Right lobe of liver (tissue), 6 donors: ENCODE data around the gene AZGP1. TPM values are rescaled to one million over a fixed set of nuclear protein-coding genes. Genes with fewer than 3 reads are reported as not detected.

ENCODE experiments used
- ATAC-seq, 4 donors: fragments of 200-7000 bp; cut with Tn5 transposase; one replicate each; pipeline ENCODE4 v1.9.1; 2020; ENCODE audit warnings: mild to moderate bottlenecking in 4 of 4, moderate library complexity in 4 of 4
- DNase-seq, 3 donors: peaks; one replicate each; pipeline ENCODE4 v3.0.0-alpha.2; 2020
- H3K27ac ChIP-seq, 3 donors: fragments of 200-600 bp; one replicate each; pipeline ENCODE4 v1.8.0; 2022
- H3K27me3 ChIP-seq, 2 donors: fragments of 200-600 bp; one replicate each; pipeline ENCODE4 v1.8.0; 2022
- H3K36me3 ChIP-seq, 4 donors: fragments of 200-600 bp; sonication (generic) in 1 of 4; one replicate each; pipeline versions ENCODE4 v1.5.1 to v1.8.0; 2017 to 2022; ENCODE audit warnings: control low read depth in 1 of 4
- H3K4me1 ChIP-seq, 4 donors: fragments of 200-600 bp; sonication (generic) in 1 of 4; one replicate each; pipeline versions ENCODE4 v1.5.1 to v1.8.0; 2017 to 2022; ENCODE audit warnings: control low read depth in 1 of 4
- H3K4me3 ChIP-seq, 3 donors: fragments of 200-600 bp; one replicate each; pipeline ENCODE4 v1.8.0; 2022
- H3K9me3 ChIP-seq, 4 donors: fragments of 200-600 bp; sonication (generic) in 1 of 4; one replicate each; pipeline versions ENCODE4 v1.5.1 to v1.8.0; 2017 to 2022; ENCODE audit warnings: control low read depth in 1 of 4
- CTCF ChIP-seq, 4 donors: fragments of 200-600 bp in 3 of 4; fragments of 450-650 bp in 1 of 4; IDR thresholded peaks; one replicate each; pipeline versions ENCODE4 v1.5.1 to v1.8.0; 2016 to 2022; ENCODE audit warnings: antibody characterized with exemption in 4 of 4, mild to moderate bottlenecking in 2 of 4
- POLR2A ChIP-seq: fragments of 450-650 bp; IDR thresholded peaks from one replicate; pipeline ENCODE4 v1.6.1; 2017; ENCODE audit warnings: antibody characterized with exemption, mild to moderate bottlenecking
- WGBS: methylation state at CpG from one replicate; pipeline ENCODE4 v1.1.6; 2018; ENCODE audit warnings: low coverage, low lambda C conversion rate; ENCODE audit not compliant: insufficient coverage; ENCODE audit errors: missing lambda C conversion rate; 5-methylcytosine and 5-hydroxymethylcytosine counted together
- intact Hi-C, 2 donors: fragments of 100-400 bp; cut with DNase I; formaldehyde crosslinking; loops; one replicate each; pipeline versions ENCODE4 v1.11.2 to v1.14.1; 2022
- total RNA-seq, 6 experiments: library from RNA; depleted of rRNA in 2 of 6; stranded (reverse); fragments of >200 nt in 2 of 6; fragmentation: NEBNext Ultra II Directional in 3 of 6; extraction: Animal tissue kit (Norgen Biotek cat#: 25700) in 3 of 6; gene quantifications; one replicate each; pipeline versions ENCODE4 v1.1.0 to v1.2.4, GENCODE V29; 2016 to 2023
- donor health status: DM: no; HTN: yes; CAD: no.
- donor health status: DM: no; HTN: no; CAD: no.
- donor health status: DM: no; HTN: no; CAD: no.
- donor health status: DM: no; HTN: yes; CAD: no.
- donor health status: DM: no; HTN: yes; CAD: no.

The AZGP1 gene
- total RNA-seq, 6 experiments from 2014 or later: 762 to 2,105 (median 1,328) TPM

GRCh38 chr7:99928188-99928587 lies 47.6 kb downstream of the AZGP1 start:
- TF ChIP-seq CTCF (IDR thresholded peaks at IDR 0.05) (no peak), POLR2A (no peak)
- Histone ChIP-seq H3K27ac (no peak overlapping the region), H3K36me3 (no peaks in the 10 kb centered on the region), H3K4me3 (no peak overlapping the region), H3K4me1 (peaks cover 0 to 4% (median 0%) of the 10 kb centered on the region in 4 donors), H3K9me3 (no peaks in the 10 kb centered on the region), H3K27me3 (no peaks in the 10 kb centered on the region)
- intact Hi-C loops: no loop called here
- no peak for DNase-seq
- 53% methylated on average over 2 of the region's 2 CpGs for WGBS
- ATAC-seq: no peak

- Histone ChIP-seq H3K27me3 (no peaks in the 10 kb centered on the region), H3K9me3 (no peaks in the 10 kb centered on the region), H3K4me3 (no peak overlapping the region), H3K4me1 (peaks cover 0 to 4% (median 0%) of the 10 kb centered on the region in 4 donors), H3K36me3 (no peaks in the 10 kb centered on the region), H3K27ac (no peak overlapping the region)
- intact Hi-C loops: no loop called here
- TF ChIP-seq POLR2A (no peak), CTCF (IDR thresholded peaks at IDR 0.05) (no peak)
- DNase-seq: no peak
- WGBS: 77% methylated on average over 5 of the region's 5 CpGs
- ATAC-seq: no peak
Measured at GRCh38 chr7:99927536-99927935, 48.3 kb downstream of the AZGP1 start.

- TF ChIP-seq POLR2A (no peak), CTCF (IDR thresholded peaks at IDR 0.05) (no peak)
- Histone ChIP-seq H3K36me3 (no peaks in the 10 kb centered on the region), H3K4me1 (peaks cover 0 to 4% (median 0%) of the 10 kb centered on the region in 4 donors), H3K4me3 (no peak overlapping the region), H3K27ac (no peak overlapping the region), H3K27me3 (no peaks in the 10 kb centered on the region), H3K9me3 (no peaks in the 10 kb centered on the region)
- intact Hi-C loops: no loop called here
- no peak for DNase-seq
- ATAC-seq: no peak
Measured at GRCh38 chr7:99926321-99926720, 49.5 kb downstream of the AZGP1 start.

- 80% methylated on average over 1 of the region's 3 CpGs for WGBS
- Histone ChIP-seq H3K9me3 (no peaks in the 10 kb centered on the region), H3K27ac (no peak overlapping the region), H3K27me3 (no peaks in the 10 kb centered on the region), H3K4me1 (peaks cover 0 to 18% (median 4%) of the 10 kb centered on the region in 4 donors), H3K4me3 (no peak overlapping the region), H3K36me3 (no peaks in the 10 kb centered on the region)
- ATAC-seq: no peak
- TF ChIP-seq CTCF (IDR thresholded peaks at IDR 0.05): no peak
- no peak for DNase-seq
- intact Hi-C loops: no loop called here
Measured at GRCh38 chr7:99923200-99923599, 52.6 kb downstream of the AZGP1 start.

GRCh38 chr7:99920149-99920548 lies 55.7 kb downstream of the AZGP1 start:
- WGBS: 80% methylated on average over 3 of the region's 3 CpGs
- ATAC-seq (no peak), DNase-seq (no peak)
- no peaks in the 10 kb centered on the region for H3K9me3 ChIP-seq
- intact Hi-C loops: no loop called here
- peaks cover 0 to 9% (median 0%) of the 10 kb centered on the region in 4 donors for H3K36me3 ChIP-seq
- peaks cover 0 to 33% (median 13%) of the 10 kb centered on the region in 4 donors for H3K4me1 ChIP-seq
- H3K27me3 ChIP-seq: no peaks in the 10 kb centered on the region
- peak overlapping the region in 1 of 3 donors; percentile 83 for H3K27ac ChIP-seq
- TF ChIP-seq POLR2A (no peak), CTCF (IDR thresholded peaks at IDR 0.05) (no peak)
- H3K4me3 ChIP-seq: peak overlapping the region; percentile 90 to 97 (median 91)
